ENCODE measurements around the gene CAB39.

The CAB39 gene

DNA sequence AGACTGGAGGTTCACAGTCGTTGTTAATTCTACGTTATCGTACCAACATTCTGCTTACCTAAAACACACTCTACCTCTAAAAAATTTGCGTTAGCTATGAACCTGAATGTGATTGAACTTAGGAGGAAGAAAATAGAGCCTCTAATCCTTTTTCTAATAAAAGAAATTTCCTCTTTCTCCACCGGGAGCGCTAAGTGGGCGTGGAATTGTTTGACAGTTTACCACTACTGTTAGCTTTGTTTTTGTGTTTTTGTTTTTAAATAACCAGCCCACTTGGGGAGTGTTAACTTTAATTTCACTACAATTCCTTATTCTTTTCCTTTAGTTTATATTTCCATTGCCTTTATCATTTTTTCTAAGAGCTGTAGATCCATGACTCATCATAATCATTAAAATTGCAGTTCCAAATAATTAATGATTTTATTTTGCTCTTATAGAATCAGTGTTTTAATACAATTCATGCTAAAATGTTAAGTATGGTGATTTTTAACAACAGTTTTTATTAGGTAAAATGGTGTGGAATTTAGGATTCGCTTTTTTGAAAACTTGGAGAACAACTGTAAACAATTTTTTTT, 97.1 kb downstream of the CAB39 start:
- peaks cover 6% of the 10 kb centered on the region; the same call in 1 of the 2 replicates for H3K36me3 ChIP-seq (ENCODE audit: control insufficient read depth, insufficient read depth, low read length)
- DNase-seq (ENCODE audit: low read depth, low spot score): no peak
- no peaks in the 10 kb centered on the region for H3K4me1 ChIP-seq (ENCODE audit: control insufficient read depth, insufficient read depth, low read length)
- H3K9me3 ChIP-seq (ENCODE audit: control insufficient read depth, insufficient read depth, low read length): no peaks in the 10 kb centered on the region
- 100% methylated on average over 1 of the region's 8 CpGs for WGBS (ENCODE audit: insufficient coverage, insufficient read length)
- H3K4me3 ChIP-seq (ENCODE audit: low read length): no peak overlapping the region
- no peaks in the 10 kb centered on the region for H3K27me3 ChIP-seq (ENCODE audit: control insufficient read depth, insufficient read depth, low read length)
- H3K27ac ChIP-seq (ENCODE audit: low read length): no peak overlapping the region

DNA sequence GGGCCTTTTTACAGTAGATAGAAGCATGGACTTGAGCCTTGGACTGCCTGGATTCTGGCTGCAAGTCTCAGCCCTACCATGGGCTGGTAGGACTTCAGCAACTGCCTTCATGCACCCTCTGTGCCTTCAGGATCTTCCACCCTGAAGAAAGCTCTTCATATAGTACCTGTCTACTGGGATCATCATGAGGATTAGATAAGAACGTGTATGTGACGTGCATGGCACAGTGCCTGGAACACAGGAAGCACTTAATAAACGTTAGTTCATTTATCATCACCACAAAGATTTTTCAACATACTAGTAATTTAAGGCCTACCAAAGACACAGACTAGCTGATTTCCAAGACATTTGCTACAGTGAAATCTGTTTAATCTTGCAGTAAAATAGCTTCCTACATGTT, 98.9 kb downstream of the CAB39 start:
- no peak overlapping the region for H3K27ac ChIP-seq (ENCODE audit: low read length)
- no peaks in the 10 kb centered on the region for H3K27me3 ChIP-seq (ENCODE audit: control insufficient read depth, insufficient read depth, low read length)
- H3K4me1 ChIP-seq (ENCODE audit: control insufficient read depth, insufficient read depth, low read length): no peaks in the 10 kb centered on the region
- peaks cover 6% of the 10 kb centered on the region; the same call in 1 of the 2 replicates for H3K36me3 ChIP-seq (ENCODE audit: control insufficient read depth, insufficient read depth, low read length)
- H3K4me3 ChIP-seq (ENCODE audit: low read length): no peak overlapping the region
- no peak for DNase-seq (ENCODE audit: low read depth, low spot score)
- H3K9me3 ChIP-seq (ENCODE audit: control insufficient read depth, insufficient read depth, low read length): no peaks in the 10 kb centered on the region
- no CpG with 5 or more reads among the region's 3 CpGs for WGBS (ENCODE audit: insufficient coverage, insufficient read length)

DNA sequence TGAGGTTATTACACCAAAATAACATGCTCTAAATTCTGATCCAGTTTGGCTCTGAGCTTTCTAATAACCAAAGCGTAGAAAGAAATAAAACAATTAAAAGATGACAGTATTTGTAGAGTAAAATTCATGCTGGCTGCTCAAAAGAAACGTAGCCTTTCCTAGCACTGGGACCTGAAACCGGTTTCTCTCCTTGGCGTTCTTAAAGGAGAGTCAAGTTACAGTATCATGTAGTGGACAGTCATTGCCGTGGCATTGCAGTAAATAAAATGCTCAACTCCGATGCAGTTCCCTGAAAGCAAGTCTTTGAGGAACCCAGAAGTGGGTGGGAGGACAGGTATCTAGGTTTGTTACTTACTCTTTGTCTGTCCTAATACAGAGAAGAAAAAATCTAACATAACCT, 99.4 kb downstream of the CAB39 start:
- H3K36me3 ChIP-seq (ENCODE audit: control insufficient read depth, insufficient read depth, low read length): peaks cover 6% of the 10 kb centered on the region; the same call in 1 of the 2 replicates
- H3K4me3 ChIP-seq (ENCODE audit: low read length): no peak overlapping the region
- no peak for DNase-seq (ENCODE audit: low read depth, low spot score)
- H3K27ac ChIP-seq (ENCODE audit: low read length): no peak overlapping the region
- no peaks in the 10 kb centered on the region for H3K9me3 ChIP-seq (ENCODE audit: control insufficient read depth, insufficient read depth, low read length)
- H3K4me1 ChIP-seq (ENCODE audit: control insufficient read depth, insufficient read depth, low read length): no peaks in the 10 kb centered on the region
- WGBS (ENCODE audit: insufficient coverage, insufficient read length): no CpG with 5 or more reads among the region's 6 CpGs
- no peaks in the 10 kb centered on the region for H3K27me3 ChIP-seq (ENCODE audit: control insufficient read depth, insufficient read depth, low read length)

DNA sequence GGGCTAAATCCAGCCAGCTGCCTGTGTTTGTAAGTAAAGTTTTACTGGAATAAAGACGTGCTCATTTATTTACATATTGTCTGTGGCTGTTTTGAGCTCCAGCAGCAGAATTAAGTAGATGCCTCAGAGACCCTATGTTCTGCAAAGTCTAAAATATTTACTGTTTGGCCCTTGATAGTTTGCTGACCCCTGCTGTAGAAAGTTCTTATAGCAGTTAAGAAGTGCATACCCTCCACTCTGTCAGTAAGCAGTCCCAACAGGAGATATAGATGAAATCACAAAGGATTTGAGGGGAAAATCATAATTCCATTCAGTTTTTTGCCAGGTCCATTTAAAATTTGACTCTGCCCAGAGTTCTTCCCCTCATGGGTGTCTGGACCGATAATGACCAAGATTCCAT, 102.0 kb downstream of the CAB39 start:
- Histone ChIP-seq H3K27me3 (ENCODE audit: control insufficient read depth, insufficient read depth, low read length) (no peaks in the 10 kb centered on the region), H3K4me3 (ENCODE audit: low read length) (no peak overlapping the region), H3K36me3 (ENCODE audit: control insufficient read depth, insufficient read depth, low read length) (peaks cover 13% of the 10 kb centered on the region), H3K4me1 (ENCODE audit: control insufficient read depth, insufficient read depth, low read length) (no peaks in the 10 kb centered on the region), H3K9me3 (ENCODE audit: control insufficient read depth, insufficient read depth, low read length) (no peaks in the 10 kb centered on the region), H3K27ac (ENCODE audit: low read length) (no peak overlapping the region)
- no CpG with 5 or more reads among the region's 2 CpGs for WGBS (ENCODE audit: insufficient coverage, insufficient read length)
- no peak for DNase-seq (ENCODE audit: low read depth, low spot score)

DNA sequence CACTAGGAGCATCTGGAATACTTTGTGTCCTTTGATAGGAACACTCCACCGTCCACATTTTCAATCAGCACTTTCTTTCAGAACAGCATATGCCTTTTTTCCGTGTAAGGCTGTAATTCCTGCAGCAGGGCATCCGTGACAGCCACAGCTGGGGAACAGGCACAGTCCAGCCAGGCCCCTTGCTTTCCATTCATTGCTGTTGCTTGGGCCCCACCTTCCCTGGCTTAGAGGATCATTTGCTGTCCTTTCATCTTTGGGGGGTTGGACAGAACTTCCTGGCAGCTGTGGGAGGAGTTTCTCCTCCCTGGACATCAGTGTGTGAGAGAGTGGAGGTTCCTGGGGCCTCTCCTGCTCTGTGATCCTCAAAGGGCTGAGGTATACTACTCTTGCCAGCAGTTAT, 102.4 kb downstream of the CAB39 start:
- peaks cover 13% of the 10 kb centered on the region for H3K36me3 ChIP-seq (ENCODE audit: control insufficient read depth, insufficient read depth, low read length)
- no peak overlapping the region for H3K27ac ChIP-seq (ENCODE audit: low read length)
- H3K4me1 ChIP-seq (ENCODE audit: control insufficient read depth, insufficient read depth, low read length): no peaks in the 10 kb centered on the region
- H3K4me3 ChIP-seq (ENCODE audit: low read length): no peak overlapping the region
- no peaks in the 10 kb centered on the region for H3K27me3 ChIP-seq (ENCODE audit: control insufficient read depth, insufficient read depth, low read length)
- no CpG with 5 or more reads among the region's 3 CpGs for WGBS (ENCODE audit: insufficient coverage, insufficient read length)
- DNase-seq (ENCODE audit: low read depth, low spot score): no peak
- no peaks in the 10 kb centered on the region for H3K9me3 ChIP-seq (ENCODE audit: control insufficient read depth, insufficient read depth, low read length)

DNA sequence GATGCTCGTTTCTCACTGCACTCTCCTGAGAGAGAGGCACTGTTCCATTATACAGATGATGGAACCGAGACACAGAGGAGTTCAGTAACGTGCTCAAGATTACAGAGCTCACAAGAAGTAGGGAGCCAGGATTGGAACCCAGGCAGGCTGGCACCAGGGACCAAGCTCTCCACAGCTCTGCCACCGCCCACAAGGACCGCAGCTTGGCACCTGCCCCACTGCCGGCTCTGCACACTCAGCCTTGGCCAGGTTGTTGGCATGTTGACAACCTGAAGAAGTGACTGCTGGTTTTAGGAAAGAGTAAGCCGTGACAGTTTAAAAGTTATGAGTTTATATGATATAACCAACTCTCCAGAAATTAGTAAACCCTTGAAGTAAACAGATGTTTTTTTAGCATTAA, 104.1 kb downstream of the CAB39 start:
- no peak for DNase-seq (ENCODE audit: low read depth, low spot score)
- no peaks in the 10 kb centered on the region for H3K27me3 ChIP-seq (ENCODE audit: control insufficient read depth, insufficient read depth, low read length)
- no peak overlapping the region for H3K4me3 ChIP-seq (ENCODE audit: low read length)
- H3K27ac ChIP-seq (ENCODE audit: low read length): no peak overlapping the region
- peaks cover 7% of the 10 kb centered on the region for H3K36me3 ChIP-seq (ENCODE audit: control insufficient read depth, insufficient read depth, low read length)
- WGBS (ENCODE audit: insufficient coverage, insufficient read length): no CpG with 5 or more reads among the region's 7 CpGs
- no peaks in the 10 kb centered on the region for H3K9me3 ChIP-seq (ENCODE audit: control insufficient read depth, insufficient read depth, low read length)
- no peaks in the 10 kb centered on the region for H3K4me1 ChIP-seq (ENCODE audit: control insufficient read depth, insufficient read depth, low read length)

DNA sequence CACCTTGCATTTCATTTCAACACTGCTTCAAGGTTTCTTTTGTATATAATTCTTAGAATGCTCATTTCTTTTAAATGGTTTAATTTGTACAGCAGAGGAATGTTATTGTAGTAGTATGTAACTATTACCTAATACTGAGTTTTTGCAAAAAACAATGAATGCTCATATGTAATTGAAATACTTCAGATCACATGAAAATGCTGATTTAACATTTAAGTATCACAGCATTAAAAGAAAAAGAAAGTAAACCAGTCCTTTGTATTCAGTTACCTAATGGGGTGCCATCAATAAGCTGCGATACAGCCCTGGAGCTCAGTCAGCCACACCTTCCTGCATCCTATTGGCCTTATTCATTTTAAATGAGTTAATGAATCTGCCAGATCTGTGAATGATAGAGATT, 106.8 kb downstream of the CAB39 start:
- Histone ChIP-seq H3K4me1 (ENCODE audit: control insufficient read depth, insufficient read depth, low read length) (no peaks in the 10 kb centered on the region), H3K27ac (ENCODE audit: low read length) (no peak overlapping the region), H3K27me3 (ENCODE audit: control insufficient read depth, insufficient read depth, low read length) (no peaks in the 10 kb centered on the region), H3K9me3 (ENCODE audit: control insufficient read depth, insufficient read depth, low read length) (no peaks in the 10 kb centered on the region), H3K4me3 (ENCODE audit: low read length) (no peak overlapping the region), H3K36me3 (ENCODE audit: control insufficient read depth, insufficient read depth, low read length) (peaks cover 11% of the 10 kb centered on the region)
- no CpG with 5 or more reads among the region's 1 CpG for WGBS (ENCODE audit: insufficient coverage, insufficient read length)
- DNase-seq (ENCODE audit: low read depth, low spot score): no peak

DNA sequence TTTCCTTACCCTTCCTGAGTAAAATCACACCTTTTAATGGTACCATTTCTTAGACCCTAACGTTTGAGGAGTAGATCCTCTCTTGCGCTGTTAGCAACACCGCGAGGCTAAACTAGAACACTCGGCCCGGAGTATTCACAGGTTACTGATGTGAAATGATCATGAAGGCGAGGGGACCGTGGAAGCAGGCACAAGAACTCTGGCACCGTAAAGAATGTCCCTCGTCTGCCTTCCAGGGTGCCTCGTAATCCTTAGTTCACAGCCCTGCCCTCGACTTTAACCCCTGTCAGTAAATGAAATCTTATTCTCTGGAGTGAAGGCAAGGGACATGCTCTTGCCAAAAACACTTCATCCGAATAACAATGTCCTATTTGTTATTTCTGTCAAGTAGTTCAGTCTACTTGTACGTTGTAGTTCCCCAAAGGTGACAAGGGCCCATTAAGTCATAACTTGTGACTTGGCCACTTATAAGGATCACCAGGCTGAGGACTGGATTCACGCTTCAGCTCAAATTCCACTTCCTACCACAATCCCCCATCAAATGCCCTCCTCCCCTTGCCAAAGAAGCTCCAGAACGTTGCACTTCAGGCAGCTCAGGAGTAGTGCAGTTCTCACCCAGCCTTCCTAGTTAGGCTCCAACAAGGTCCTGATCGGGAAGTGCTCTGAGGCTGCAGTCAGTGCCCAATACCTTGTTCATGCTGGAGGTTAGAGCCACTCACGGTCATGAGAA, 108.8 kb downstream of the CAB39 start:
- Histone ChIP-seq H3K4me1 (ENCODE audit: control insufficient read depth, insufficient read depth, low read length) (no peaks in the 10 kb centered on the region), H3K36me3 (ENCODE audit: control insufficient read depth, insufficient read depth, low read length) (peaks cover 11% of the 10 kb centered on the region), H3K27me3 (ENCODE audit: control insufficient read depth, insufficient read depth, low read length) (no peaks in the 10 kb centered on the region), H3K9me3 (ENCODE audit: control insufficient read depth, insufficient read depth, low read length) (no peaks in the 10 kb centered on the region), H3K4me3 (ENCODE audit: low read length) (no peak overlapping the region), H3K27ac (ENCODE audit: low read length) (no peak overlapping the region)
- no CpG with 5 or more reads among the region's 18 CpGs for whole genome bisulfite sequencing (ENCODE audit: insufficient coverage, insufficient read length)
- no peak for DNase-seq (ENCODE audit: low read depth, low spot score)

DNA sequence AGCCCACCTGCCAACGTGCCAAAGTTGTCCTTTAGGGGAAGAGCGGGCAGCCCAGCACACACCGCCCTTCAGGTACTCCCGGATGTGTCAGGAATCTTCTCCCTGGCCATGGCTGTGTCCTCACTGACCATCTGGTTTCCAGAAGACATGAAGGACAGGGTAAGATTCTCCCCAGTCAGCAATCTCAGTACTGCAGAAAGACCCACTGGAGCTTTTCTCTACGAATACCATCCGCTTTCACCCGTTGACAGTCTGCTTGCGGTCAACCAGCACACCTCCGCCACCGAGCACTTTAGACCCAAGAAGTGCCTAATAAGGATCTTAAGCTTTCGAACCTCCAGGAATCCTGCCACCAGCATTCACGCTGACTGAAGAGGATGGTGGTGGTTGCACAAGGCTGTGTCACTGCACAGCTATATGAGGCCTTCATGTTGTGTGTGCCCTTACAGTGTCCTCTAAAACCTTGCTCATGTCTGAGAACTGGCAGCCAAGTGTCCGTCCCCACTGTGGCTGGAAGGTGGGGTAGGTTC, 109.4 kb downstream of the CAB39 start:
- Histone ChIP-seq H3K27ac (ENCODE audit: low read length) (no peak overlapping the region), H3K4me3 (ENCODE audit: low read length) (no peak overlapping the region)
- no CpG with 5 or more reads among the region's 13 CpGs for WGBS (ENCODE audit: insufficient coverage, insufficient read length)

DNA sequence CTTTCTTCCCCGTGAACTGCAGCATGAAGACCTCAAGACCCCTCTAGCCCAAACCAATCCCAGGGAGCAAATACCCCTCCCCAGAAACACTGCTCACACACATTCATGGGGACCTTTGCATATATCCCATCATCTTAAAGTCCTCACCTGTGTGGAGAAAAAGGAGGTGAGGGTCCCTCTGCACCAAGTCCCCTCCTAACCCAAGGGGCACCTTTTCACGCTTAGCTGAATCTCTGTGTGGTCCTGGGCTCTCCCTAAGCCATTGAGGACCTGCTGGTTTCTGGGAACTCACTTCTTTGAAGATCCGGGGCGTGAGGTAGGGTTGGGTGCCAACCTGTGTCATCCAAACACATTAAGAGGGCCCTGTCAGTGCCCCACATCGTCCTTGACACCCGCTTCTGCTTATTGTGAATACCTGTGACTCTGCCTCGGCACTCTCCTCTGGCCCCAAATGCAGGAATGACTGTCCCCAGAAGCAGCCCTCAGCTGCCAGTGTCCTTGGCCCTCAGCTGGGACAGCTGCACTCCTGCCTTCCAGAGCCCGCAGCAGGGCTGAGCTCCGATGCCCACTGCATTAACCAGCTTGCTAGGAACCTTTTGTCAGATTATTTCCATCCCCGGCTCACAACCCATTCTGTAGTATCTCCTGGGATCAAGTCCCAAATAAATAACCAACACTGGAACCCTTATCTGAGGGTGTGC, 110.8 kb downstream of the CAB39 start:
- WGBS (ENCODE audit: insufficient coverage, insufficient read length): no CpG with 5 or more reads among the region's 10 CpGs
- Histone ChIP-seq H3K36me3 (ENCODE audit: control insufficient read depth, insufficient read depth, low read length) (peaks cover 8% of the 10 kb centered on the region), H3K4me3 (ENCODE audit: low read length) (no peak overlapping the region), H3K27ac (ENCODE audit: low read length) (no peak overlapping the region), H3K4me1 (ENCODE audit: control insufficient read depth, insufficient read depth, low read length) (no peaks in the 10 kb centered on the region), H3K9me3 (ENCODE audit: control insufficient read depth, insufficient read depth, low read length) (no peaks in the 10 kb centered on the region), H3K27me3 (ENCODE audit: control insufficient read depth, insufficient read depth, low read length) (no peaks in the 10 kb centered on the region)
- DNase-seq (ENCODE audit: low read depth, low spot score): no peak

More for the DNA sequence above, 109.4 kb downstream of the CAB39 start:
- no peaks in the 10 kb centered on the region for H3K9me3 ChIP-seq (ENCODE audit: control insufficient read depth, insufficient read depth, low read length)
- DNase-seq (ENCODE audit: low read depth, low spot score): no peak
- peaks cover 11% of the 10 kb centered on the region for H3K36me3 ChIP-seq (ENCODE audit: control insufficient read depth, insufficient read depth, low read length)
- no peaks in the 10 kb centered on the region for H3K4me1 ChIP-seq (ENCODE audit: control insufficient read depth, insufficient read depth, low read length)
- no peaks in the 10 kb centered on the region for H3K27me3 ChIP-seq (ENCODE audit: control insufficient read depth, insufficient read depth, low read length)

Data from iPS DF 6.9 (cell line).